WTC11 (cell line): ENCODE results near the gene HDHD5. TPM values are rescaled to one million over a fixed set of nuclear protein-coding genes. Genes with fewer than 3 reads are reported as not detected.

Source experiments
- ATAC-seq: fragments of 200-7000 bp; cut with Tn5 transposase; 2 replicates; pipeline ENCODE4 v1.10.0; 2021; ENCODE audit warnings: mild to moderate bottlenecking, moderate library complexity
- CTCF ChIA-PET: fragments of 300-600 bp; sonication (Branson Sonifier 250); formaldehyde crosslinking; loops from one replicate; lab custom pipeline; 2021; ENCODE audit warnings: antibody characterized with exemption; lab: Charles Lee
- POLR2A ChIA-PET: fragments of 350-600 bp; sonication (Branson Sonifier 250); formaldehyde crosslinking; loops from one replicate; lab custom pipeline; 2021; ENCODE audit warnings: antibody characterized with exemption; lab: Charles Lee
- DNase-seq: peaks from one replicate; pipeline ENCODE4 v3.0.0; 2021; ENCODE audit warnings: low spot score
- H3K27ac Mint-ChIP-seq: 2 replicates; pipeline ENCODE4 v1.8.0; 2021; ENCODE audit warnings: mixed read lengths
- H3K27me3 Mint-ChIP-seq: 2 replicates; pipeline ENCODE4 v1.8.0; 2021; ENCODE audit warnings: low read depth, mild to moderate bottlenecking, moderate library complexity, mixed read lengths
- H3K36me3 Mint-ChIP-seq: 2 replicates; pipeline ENCODE4 v1.8.0; 2021; ENCODE audit warnings: mixed read lengths
- H3K4me1 Mint-ChIP-seq: 2 replicates; pipeline ENCODE4 v1.8.0; 2022; ENCODE audit warnings: mixed read lengths
- H3K4me3 Mint-ChIP-seq: 2 replicates; pipeline ENCODE4 v1.8.0; 2021; ENCODE audit warnings: mild to moderate bottlenecking, moderate library complexity, mixed read lengths
- H3K9me3 Mint-ChIP-seq: 2 replicates; pipeline ENCODE4 v1.8.0; 2021; ENCODE audit warnings: mixed read lengths
- ATF6 ChIP-seq: sonication (generic); formaldehyde crosslinking; IDR thresholded peaks from 2 replicates; pipeline ENCODE4 v1.8.1; 2023; ENCODE audit warnings: mild to moderate bottlenecking, missing genetic modification reagents
- CREM ChIP-seq: sonication (generic); formaldehyde crosslinking; IDR thresholded peaks from 2 replicates; pipeline ENCODE4 v1.8.1; 2022; ENCODE audit warnings: mild to moderate bottlenecking, missing genetic modification reagents, moderate library complexity
- ESRRA ChIP-seq: sonication (generic); formaldehyde crosslinking; IDR thresholded peaks from 2 replicates; pipeline ENCODE4 v1.8.1; 2022; ENCODE audit warnings: mild to moderate bottlenecking, missing genetic modification reagents, borderline replicate concordance
- FOXP4 ChIP-seq: sonication (generic); formaldehyde crosslinking; IDR thresholded peaks from 2 replicates; pipeline ENCODE4 v1.8.0; 2022; ENCODE audit warnings: mild to moderate bottlenecking, missing genetic modification reagents
- GABPB1 ChIP-seq: sonication (generic); formaldehyde crosslinking; IDR thresholded peaks from 2 replicates; pipeline ENCODE4 v1.8.1; 2023; ENCODE audit warnings: mild to moderate bottlenecking, missing genetic modification reagents
- IRF1 ChIP-seq: sonication (generic); formaldehyde crosslinking; IDR thresholded peaks from 2 replicates; pipeline ENCODE4 v1.8.0; 2023; ENCODE audit warnings: missing genetic modification reagents
- JAZF1 ChIP-seq: fragments of 250-450 bp; sonication (Bioruptor Pico); IDR thresholded peaks from 2 replicates; pipeline ENCODE4 v1.9.0; 2021; ENCODE audit warnings: moderate library complexity, mild to moderate bottlenecking, inconsistent platforms
- KAT7 ChIP-seq: sonication (generic); formaldehyde crosslinking; IDR thresholded peaks from 2 replicates; pipeline ENCODE4 v1.8.1; 2023; ENCODE audit warnings: missing genetic modification reagents, mild to moderate bottlenecking, borderline replicate concordance
- NFYB ChIP-seq: sonication (generic); formaldehyde crosslinking; conservative IDR thresholded peaks from 2 replicates; pipeline ENCODE4 v1.8.0; 2022; ENCODE audit warnings: low read depth, missing genetic modification reagents
- PREB ChIP-seq: sonication (generic); formaldehyde crosslinking; IDR thresholded peaks from 2 replicates; pipeline ENCODE4 v1.8.1; 2022; ENCODE audit warnings: mild to moderate bottlenecking, missing genetic modification reagents, moderate library complexity, borderline replicate concordance
- USF2 ChIP-seq: sonication (generic); formaldehyde crosslinking; IDR thresholded peaks from 2 replicates; pipeline ENCODE4 v1.8.1; 2023; ENCODE audit warnings: mild to moderate bottlenecking, missing genetic modification reagents, moderate library complexity
- ZNF281 ChIP-seq: sonication (generic); formaldehyde crosslinking; IDR thresholded peaks from 2 replicates; pipeline ENCODE4 v1.8.0; 2023; ENCODE audit warnings: mild to moderate bottlenecking, missing genetic modification reagents
- ZNF317 ChIP-seq: sonication (generic); formaldehyde crosslinking; IDR thresholded peaks from 2 replicates; pipeline ENCODE4 v1.8.1; 2023; ENCODE audit warnings: low read depth, mild to moderate bottlenecking, moderate library complexity, missing genetic modification reagents, borderline replicate concordance
- ZNF512 ChIP-seq: sonication (generic); formaldehyde crosslinking; IDR thresholded peaks from 2 replicates; pipeline ENCODE4 v1.8.1; 2022; ENCODE audit warnings: missing genetic modification reagents, borderline replicate concordance
- total RNA-seq: library from RNA; stranded (reverse); gene quantifications from 3 replicates; pipeline ENCODE4 v1.2.3, GENCODE V29; 2021

HDHD5 gene
- total RNA-seq, 1 experiment from 2014 or later: 84.0 TPM

- Mint-ChIP-seq H3K27ac (no peak overlapping the region), H3K27me3 (no peaks in the 10 kb centered on the region)
- CTCF ChIA-PET: interaction anchor here (1.0 kb wide), 1 partner anchor 17 kb away, joined by 3 read pairs; no protein-coding TSS in a partner anchor
These were observed 56.8 kb downstream of the HDHD5 start for GRCh38 chr22:17102297-17102667.

More at GRCh38 chr22:17102297-17102667, 56.8 kb downstream of the HDHD5 start:
- Mint-ChIP-seq H3K9me3 (no peaks in the 10 kb centered on the region), H3K4me1 (no peaks in the 10 kb centered on the region), H3K4me3 (no peak overlapping the region), H3K36me3 (peaks cover 19% of the 10 kb centered on the region; the same call in 1 of the 2 replicates)
- DNase-seq: no peak
- TF ChIP-seq ATF6 (CRISPR knock-in tag) (no peak), KAT7 (no peak), GABPB1 (CRISPR knock-in tag) (no peak), ESRRA (no peak), NFYB (no peak), ZNF281 (CRISPR knock-in tag) (no peak), ZNF317 (no peak), IRF1 (no peak), PREB (CRISPR knock-in tag) (no peak), FOXP4 (no peak), ZNF512 (CRISPR knock-in tag) (no peak), CREM (CRISPR knock-in tag) (no peak), USF2 (CRISPR knock-in tag) (no peak), JAZF1 (CRISPR knock-in tag) (no peak)
- no peak for ATAC-seq
- POLR2A ChIA-PET: no interaction called here
